Measurements from ENCODE around the gene C14orf132.

Gene C14orf132

DNA sequence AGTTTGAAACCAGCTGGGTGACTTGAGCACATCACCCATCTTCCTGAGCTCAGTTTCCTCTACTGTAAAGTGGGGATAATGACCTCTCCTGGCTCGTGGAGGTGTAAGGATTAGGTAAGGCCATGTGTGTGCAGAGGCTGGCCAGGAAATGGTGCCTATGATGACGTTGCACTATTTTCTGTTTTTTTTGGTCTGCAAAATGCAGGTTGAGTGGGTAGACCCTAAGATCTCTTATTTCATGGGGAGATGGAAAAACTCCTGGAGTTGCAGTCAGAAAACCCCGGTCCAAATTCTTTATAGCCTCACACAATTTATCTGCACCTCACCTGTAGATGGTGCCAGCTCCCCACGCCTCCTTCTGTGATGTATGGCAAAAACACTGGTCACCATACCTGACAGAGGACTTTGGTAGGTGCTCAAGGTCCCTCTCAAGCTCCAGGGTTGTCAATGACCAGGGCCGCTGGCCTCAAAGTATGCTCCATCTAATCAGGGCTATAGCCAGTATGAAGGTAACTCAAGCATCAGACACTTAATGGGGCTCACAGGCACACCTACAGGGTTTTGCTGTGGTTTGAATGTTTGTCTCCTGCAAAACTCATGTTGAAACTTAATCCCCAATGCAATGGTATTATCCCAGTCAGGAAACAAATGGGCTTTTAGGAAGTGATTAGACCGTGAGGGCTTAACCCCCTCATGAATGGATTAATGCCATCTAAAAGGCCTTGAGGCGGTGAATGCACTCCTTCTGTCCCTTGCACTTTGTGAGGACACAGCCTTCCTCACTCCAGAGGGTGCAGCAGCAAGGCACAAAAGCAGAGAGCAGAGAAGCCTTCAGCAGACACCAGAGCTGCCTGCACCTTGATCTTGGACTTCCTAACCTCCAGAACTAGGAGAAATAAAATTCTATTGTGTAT lies 17.6 kb downstream of the C14orf132 start:
- FAIRE-seq (no peak), DNase-seq (ENCODE audit: insufficient read length, low spot score) (no peak)
- TF ChIP-seq TAF1 (IDR thresholded peaks at IDR 0.05; ENCODE audit: low read depth, low read length): no peak
- TF ChIP-seq POLR2A (IDR thresholded peaks at IDR 0.05; ENCODE audit: low read depth, low read length): no peak
- TF ChIP-seq PAX5 (IDR thresholded peaks at IDR 0.05; ENCODE audit: insufficient read depth, low read length, severe bottlenecking): no peak
- TF ChIP-seq POLR2AphosphoS5 (IDR thresholded peaks at IDR 0.05; ENCODE audit: low read depth, low read length): no peak
- no peak for TF ChIP-seq POU2F2 (IDR thresholded peaks at IDR 0.05; ENCODE audit: low read depth, low read length)
- no peak for TF ChIP-seq SPI1 (IDR thresholded peaks at IDR 0.05; ENCODE audit: low read depth, low read length)

- TF ChIP-seq TAF1 (IDR thresholded peaks at IDR 0.05; ENCODE audit: low read depth, low read length): no peak
- no peak for TF ChIP-seq PAX5 (IDR thresholded peaks at IDR 0.05; ENCODE audit: insufficient read depth, low read length, severe bottlenecking)
- TF ChIP-seq SPI1 (IDR thresholded peaks at IDR 0.05; ENCODE audit: low read depth, low read length): no peak
- TF ChIP-seq POLR2AphosphoS5 (IDR thresholded peaks at IDR 0.05; ENCODE audit: low read depth, low read length): no peak
- no peak for TF ChIP-seq POLR2A (IDR thresholded peaks at IDR 0.05; ENCODE audit: low read depth, low read length)
- TF ChIP-seq POU2F2 (IDR thresholded peaks at IDR 0.05; ENCODE audit: low read depth, low read length): no peak
- FAIRE-seq (no peak), DNase-seq (ENCODE audit: insufficient read length, low spot score) (no peak)
Measured at GRCh38 chr14:96057738-96058137, 18.6 kb downstream of the C14orf132 start.

DNA sequence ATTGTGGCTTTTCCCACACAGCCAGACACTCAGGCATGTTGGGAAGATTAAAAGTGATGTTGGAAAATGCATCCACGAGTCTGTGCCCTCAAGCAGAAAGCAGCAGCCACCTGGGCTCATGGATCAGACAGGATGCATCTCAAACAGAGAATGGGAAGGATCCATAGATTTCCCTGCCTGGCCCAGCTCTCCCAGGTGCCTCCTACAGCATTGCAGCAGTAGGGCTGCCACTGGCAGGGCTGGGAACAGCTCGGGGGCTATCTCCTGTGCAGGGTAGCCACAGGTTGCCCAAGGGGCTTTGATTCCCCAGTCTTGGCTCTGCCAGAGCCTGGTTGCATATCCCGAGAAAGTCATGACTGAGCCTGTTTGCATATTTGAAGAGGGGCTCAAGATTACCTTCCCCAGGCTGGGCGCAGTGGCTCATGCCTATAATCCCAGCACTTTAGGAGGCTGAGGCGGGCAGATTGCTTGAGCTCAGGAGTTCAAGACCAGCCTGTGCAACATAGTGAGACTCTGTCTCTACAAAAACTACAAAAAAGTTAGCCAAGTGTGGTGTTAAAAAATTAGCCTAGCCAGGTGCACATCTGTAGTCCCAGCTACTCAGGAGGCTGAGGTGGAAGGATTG lies 19.5 kb downstream of the C14orf132 start:
- FAIRE-seq (no peak), DNase-seq (ENCODE audit: insufficient read length, low spot score) (no peak)
- TF ChIP-seq SPI1 (IDR thresholded peaks at IDR 0.05; ENCODE audit: low read depth, low read length) (no peak), TAF1 (IDR thresholded peaks at IDR 0.05; ENCODE audit: low read depth, low read length) (no peak), POU2F2 (IDR thresholded peaks at IDR 0.05; ENCODE audit: low read depth, low read length) (no peak), POLR2AphosphoS5 (IDR thresholded peaks at IDR 0.05; ENCODE audit: low read depth, low read length) (no peak), PAX5 (IDR thresholded peaks at IDR 0.05; ENCODE audit: insufficient read depth, low read length, severe bottlenecking) (no peak), POLR2A (IDR thresholded peaks at IDR 0.05; ENCODE audit: low read depth, low read length) (no peak)

DNA sequence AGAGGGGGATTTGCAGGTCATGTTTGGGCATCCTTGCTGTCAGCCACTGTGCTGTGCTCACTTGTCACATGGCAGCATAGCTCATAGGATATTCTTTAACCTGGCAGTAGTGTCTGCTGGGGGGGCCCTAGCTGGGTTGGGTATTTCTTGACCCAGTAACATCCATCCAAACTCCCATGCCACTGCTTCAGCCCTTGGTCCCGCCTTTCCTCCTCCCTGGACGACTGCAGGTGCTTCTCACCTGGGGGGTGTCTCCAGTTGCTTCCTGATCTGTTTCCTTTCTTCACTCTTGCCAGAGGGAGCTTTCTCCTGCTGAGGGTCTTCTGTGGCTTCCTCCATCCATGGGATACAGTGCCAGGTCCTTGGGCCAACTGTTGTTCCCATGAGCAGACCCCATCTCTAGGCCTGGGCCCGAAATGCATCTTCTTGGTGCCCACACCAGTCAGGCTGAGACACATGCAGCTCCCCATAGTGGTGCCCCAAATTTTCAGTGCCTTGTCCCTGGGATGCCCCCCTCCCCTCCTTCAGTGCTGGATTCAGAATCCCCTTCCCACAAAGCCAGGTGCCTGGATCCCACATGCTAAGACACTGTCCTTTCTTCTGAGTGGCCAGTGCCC lies 20.5 kb downstream of the C14orf132 start:
- TF ChIP-seq TAF1 (IDR thresholded peaks at IDR 0.05; ENCODE audit: low read depth, low read length): no peak
- no peak for TF ChIP-seq POLR2AphosphoS5 (IDR thresholded peaks at IDR 0.05; ENCODE audit: low read depth, low read length)
- no peak for TF ChIP-seq SPI1 (IDR thresholded peaks at IDR 0.05; ENCODE audit: low read depth, low read length)
- TF ChIP-seq PAX5 (IDR thresholded peaks at IDR 0.05; ENCODE audit: insufficient read depth, low read length, severe bottlenecking): no peak
- DNase-seq (ENCODE audit: insufficient read length, low spot score) (no peak), FAIRE-seq (no peak)

DNA sequence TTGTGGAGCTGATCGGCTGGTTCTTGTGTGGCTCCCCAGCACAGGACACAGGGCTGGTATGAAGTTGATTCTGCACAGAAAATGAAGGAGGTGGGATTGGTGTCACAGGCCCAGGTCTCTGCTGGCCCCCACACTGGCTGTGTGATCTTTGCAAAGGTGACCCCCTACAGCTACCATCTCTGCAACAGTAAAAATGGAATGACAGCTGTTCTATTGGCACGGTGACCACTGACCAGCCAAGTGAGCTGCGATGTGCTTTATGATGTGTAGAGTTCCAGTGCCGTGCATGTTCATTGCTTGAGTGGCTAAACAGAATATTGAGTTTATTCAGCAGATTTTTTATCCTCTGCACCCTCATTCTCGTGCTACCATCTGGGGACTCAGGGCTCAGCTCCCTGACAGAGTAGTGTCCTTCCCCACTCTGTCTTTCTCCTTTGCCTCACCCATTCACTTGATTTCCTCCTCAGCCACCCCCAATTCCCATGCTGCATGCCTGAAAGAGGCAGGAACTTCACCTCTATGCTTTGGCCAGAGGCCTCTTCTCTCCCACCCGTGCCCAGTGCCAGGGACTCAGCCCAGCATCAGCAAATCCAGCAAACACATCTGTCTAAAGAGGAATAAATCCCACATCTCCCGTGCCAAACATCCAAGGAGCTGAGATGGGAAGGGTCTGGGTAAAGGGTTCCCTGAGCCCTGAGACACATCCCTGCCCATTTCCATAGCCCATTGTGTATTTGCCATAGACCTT lies 21.2 kb downstream of the C14orf132 start:
- no peak for DNase-seq (ENCODE audit: insufficient read length, low spot score)
- TF ChIP-seq TAF1 (IDR thresholded peaks at IDR 0.05; ENCODE audit: low read depth, low read length) (no peak), POU2F2 (IDR thresholded peaks at IDR 0.05; ENCODE audit: low read depth, low read length) (no peak)
- no peak for FAIRE-seq

- FAIRE-seq (no peak), DNase-seq (ENCODE audit: insufficient read length, low spot score) (no peak)
- TF ChIP-seq POLR2A (IDR thresholded peaks at IDR 0.05; ENCODE audit: low read depth, low read length) (no peak), POLR2AphosphoS5 (IDR thresholded peaks at IDR 0.05; ENCODE audit: low read depth, low read length) (no peak), SPI1 (IDR thresholded peaks at IDR 0.05; ENCODE audit: low read depth, low read length) (no peak), PAX5 (IDR thresholded peaks at IDR 0.05; ENCODE audit: insufficient read depth, low read length, severe bottlenecking) (no peak), TAF1 (IDR thresholded peaks at IDR 0.05; ENCODE audit: low read depth, low read length) (no peak), POU2F2 (IDR thresholded peaks at IDR 0.05; ENCODE audit: low read depth, low read length) (no peak)
Measured at GRCh38 chr14:96062010-96062409, 22.8 kb downstream of the C14orf132 start.

DNA sequence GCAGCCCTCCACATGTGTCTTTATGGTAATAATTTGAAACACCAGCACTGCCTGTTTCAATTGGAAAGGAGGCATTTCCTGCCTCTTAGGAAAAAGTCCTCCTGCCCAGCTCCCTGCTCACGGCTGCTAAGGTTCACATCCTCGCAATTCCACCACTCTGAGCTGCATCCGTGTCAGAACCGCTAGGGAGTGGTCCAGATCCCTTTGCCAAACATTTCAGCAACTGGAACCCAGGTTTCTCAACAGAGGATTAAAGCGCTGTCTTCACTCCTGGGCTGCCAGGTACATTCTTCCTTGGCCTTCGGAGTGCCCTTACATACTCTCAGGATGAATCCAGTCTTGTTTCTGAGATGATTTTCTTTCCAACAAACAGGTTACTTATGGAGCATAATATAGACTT lies 23.3 kb downstream of the C14orf132 start:
- DNase-seq (ENCODE audit: insufficient read length, low spot score) (no peak), FAIRE-seq (no peak)
- TF ChIP-seq POU2F2 (IDR thresholded peaks at IDR 0.05; ENCODE audit: low read depth, low read length) (no peak), PAX5 (IDR thresholded peaks at IDR 0.05; ENCODE audit: insufficient read depth, low read length, severe bottlenecking) (no peak), POLR2A (IDR thresholded peaks at IDR 0.05; ENCODE audit: low read depth, low read length) (no peak), SPI1 (IDR thresholded peaks at IDR 0.05; ENCODE audit: low read depth, low read length) (no peak), POLR2AphosphoS5 (IDR thresholded peaks at IDR 0.05; ENCODE audit: low read depth, low read length) (no peak), TAF1 (IDR thresholded peaks at IDR 0.05; ENCODE audit: low read depth, low read length) (no peak)

GRCh38 chr14:96064866-96065265 lies 25.7 kb downstream of the C14orf132 start:
- FAIRE-seq (no peak), DNase-seq (ENCODE audit: insufficient read length, low spot score) (no peak)
- no peak for TF ChIP-seq PAX5 (IDR thresholded peaks at IDR 0.05; ENCODE audit: insufficient read depth, low read length, severe bottlenecking)
- TF ChIP-seq SPI1 (IDR thresholded peaks at IDR 0.05; ENCODE audit: low read depth, low read length): no peak
- TF ChIP-seq POLR2A (IDR thresholded peaks at IDR 0.05; ENCODE audit: low read depth, low read length): no peak
- TF ChIP-seq POU2F2 (IDR thresholded peaks at IDR 0.05; ENCODE audit: low read depth, low read length): no peak
- no peak for TF ChIP-seq POLR2AphosphoS5 (IDR thresholded peaks at IDR 0.05; ENCODE audit: low read depth, low read length)
- TF ChIP-seq TAF1 (IDR thresholded peaks at IDR 0.05; ENCODE audit: low read depth, low read length): no peak
